Stimulated activated CD4-positive, alpha-beta T cell treated with anti-CD3 and anti-CD28 coated beads, TNF-alpha, amount 100 ng/mL, for 4 hours (primary cell): Measurements from ENCODE around the gene ELL2.
"Not testable (repeated sequence)": the region's sequence is repeated elsewhere in the genome, so short reads cannot be mapped to it uniquely, and the experiment has no call there.

Source experiments
- DNase-seq, 3 experiments: peaks; one replicate each; pipeline ENCODE4 v3.0.0-alpha.2; 2020; ENCODE audit warnings: low read depth in 3 of 3

ELL2 gene

GRCh38 chr5:95880081-95880926 is 81.3 kb downstream of the ELL2 start:
- no peak for DNase-seq

- DNase-seq: no peak
Measured at GRCh38 chr5:95879661-95880060, 82.0 kb downstream of the ELL2 start.

DNA sequence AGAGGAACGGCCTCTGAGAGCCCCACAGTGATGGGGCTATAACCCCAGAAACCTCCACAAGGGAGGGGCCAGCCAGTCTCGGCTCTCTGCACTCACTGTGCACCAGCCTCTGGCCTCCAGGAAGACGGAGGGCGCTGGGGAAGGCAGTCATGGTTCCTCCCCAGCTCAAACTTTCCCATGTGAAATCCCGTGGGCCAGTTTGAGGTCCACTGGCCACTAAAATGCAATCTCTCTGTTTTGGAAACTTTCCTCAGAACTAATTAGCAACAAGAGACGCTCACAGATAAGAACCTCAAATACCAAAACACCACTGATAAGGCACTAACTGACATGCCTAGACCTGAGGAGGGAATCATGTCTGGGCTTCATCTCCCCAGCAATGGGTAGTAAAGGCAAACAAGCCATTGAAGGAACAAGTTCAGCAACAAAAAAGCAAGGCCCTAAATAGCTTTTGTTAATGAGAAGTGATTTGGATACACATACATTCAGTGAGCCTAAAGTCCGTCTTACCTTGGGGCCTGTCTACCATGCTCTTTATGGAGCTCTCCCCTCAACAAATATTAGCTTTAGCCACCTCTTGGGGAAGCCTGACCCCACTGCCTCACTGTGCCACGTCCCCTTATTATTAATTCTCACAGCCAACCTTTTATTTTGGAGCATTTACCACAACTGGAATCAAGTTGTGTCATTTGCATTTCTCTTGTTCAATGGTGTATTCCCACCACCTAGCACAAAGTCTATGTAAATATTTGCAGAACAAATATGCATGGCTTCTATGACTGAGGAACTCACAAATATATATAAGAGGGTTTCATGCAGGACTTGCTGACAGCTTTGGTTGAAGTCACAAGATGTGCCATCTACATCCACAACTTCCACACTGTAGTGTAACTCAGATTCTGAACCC is 83.0 kb downstream of the ELL2 start:
- DNase-seq: no peak

GRCh38 chr5:95876782-95877181 is 84.9 kb downstream of the ELL2 start:
- no peak for DNase-seq

- no peak for DNase-seq
Measured at GRCh38 chr5:95874246-95874645, 87.4 kb downstream of the ELL2 start.

DNA sequence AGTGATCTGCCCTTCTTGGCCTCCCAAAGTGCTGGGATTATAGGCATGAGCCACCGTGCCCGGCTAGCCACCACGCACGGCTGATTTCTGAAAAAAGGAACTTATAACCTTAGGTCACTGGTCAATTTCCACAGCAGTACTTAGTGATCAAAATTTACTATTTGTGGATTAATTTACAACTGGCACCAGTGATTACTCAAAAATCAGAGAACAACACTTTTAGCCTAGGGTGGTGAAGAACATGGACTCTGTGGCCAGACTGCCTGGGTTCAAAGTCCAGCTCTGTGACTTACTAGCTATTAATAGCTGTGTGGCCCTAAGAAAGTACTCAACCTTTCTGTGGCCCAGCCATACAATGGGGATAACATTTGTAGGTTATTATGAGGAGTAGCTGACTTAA is 88.3 kb downstream of the ELL2 start:
- DNase-seq: no peak

- DNase-seq: no peak
Measured at GRCh38 chr5:95872346-95873268, 89.0 kb downstream of the ELL2 start.

GRCh38 chr5:95871146-95871806 is 90.4 kb downstream of the ELL2 start:
- DNase-seq: no peak

GRCh38 chr5:95870105-95870672 is 91.5 kb downstream of the ELL2 start:
- DNase-seq: peak in 2 of 3 experiments; percentile 15 to 25

DNA sequence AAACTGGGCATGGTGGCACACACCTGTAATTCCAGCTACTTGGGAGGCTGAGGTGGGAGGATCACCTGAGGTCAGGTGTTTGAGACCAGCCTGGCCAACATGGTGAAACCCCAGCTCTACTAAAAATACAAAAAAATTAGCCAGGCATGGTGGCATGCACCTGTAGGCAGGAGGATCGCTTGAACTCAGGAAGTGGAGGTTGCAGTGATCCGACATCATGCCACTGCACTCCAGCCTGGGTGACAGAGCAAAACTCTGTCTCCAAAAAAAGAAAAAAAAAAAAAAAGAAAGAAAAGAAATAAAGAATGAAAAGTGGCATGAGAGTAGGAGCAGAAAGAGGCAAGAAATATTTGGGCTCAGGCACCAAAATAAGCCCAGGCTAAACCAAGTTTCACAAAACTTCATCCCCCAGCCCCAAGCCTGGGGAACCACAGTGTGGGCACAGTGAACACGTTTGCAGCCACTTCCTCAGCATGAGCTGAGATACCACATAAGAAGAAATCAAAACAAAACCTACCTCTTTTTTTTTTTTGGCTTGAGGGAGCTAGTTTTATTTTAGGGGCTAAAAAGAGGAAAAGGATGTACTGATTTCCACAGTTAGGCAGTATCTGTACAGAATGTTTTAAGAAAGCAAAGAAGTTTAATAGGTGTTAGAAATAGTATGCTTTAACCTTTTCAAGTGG is 92.3 kb downstream of the ELL2 start:
- DNase-seq: not testable (repeated sequence)

DNA sequence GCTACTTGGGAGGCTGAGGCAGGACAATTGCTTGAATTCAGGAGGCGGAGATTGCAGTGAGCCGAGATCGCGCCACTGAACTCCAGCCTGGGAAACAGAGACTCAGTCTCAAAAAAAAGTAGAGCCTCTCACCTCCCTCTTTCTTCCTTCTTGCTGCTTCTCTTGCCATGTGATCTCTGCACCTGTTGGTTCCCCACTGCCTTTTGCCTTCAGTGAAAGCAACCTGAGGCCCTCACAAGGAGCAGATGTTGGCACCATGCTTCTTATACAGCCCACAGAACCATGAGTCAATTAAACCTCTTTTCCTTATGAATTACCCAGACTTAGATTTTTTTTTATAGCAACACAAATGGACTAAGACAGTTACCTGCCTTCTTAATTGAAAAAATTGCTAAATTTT is 93.5 kb downstream of the ELL2 start:
- DNase-seq: no peak

DNA sequence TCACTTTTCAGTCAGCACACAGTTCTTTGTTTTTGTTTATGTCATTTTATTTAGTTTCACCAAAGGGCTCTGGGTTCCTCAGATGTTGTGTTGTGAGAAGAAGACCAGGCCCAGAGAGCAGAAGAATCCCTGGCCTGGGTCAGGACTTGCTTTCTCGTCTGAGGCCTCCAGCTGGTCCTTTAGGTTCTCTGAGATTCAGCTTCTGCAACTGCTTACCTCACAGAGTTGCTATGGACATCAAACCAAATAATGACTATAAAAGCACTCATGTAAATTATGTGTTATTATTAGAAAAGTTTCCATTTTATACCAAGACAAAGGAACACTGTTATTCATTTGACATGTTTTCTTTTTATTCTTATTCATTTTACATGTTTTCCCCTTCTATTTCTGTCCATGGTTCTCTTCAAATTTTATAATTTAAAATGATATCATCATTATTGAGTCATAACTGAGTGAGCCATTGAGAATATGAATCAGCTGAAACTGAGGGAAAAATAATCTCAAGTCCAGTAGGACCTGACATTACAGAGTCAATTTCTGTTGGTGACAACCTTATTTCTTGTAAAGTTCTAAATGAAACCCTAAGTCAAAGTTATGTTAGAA is 95.1 kb downstream of the ELL2 start:
- no peak for DNase-seq

- DNase-seq: no peak
Measured at GRCh38 chr5:95864944-95865504, 96.6 kb downstream of the ELL2 start.

DNA sequence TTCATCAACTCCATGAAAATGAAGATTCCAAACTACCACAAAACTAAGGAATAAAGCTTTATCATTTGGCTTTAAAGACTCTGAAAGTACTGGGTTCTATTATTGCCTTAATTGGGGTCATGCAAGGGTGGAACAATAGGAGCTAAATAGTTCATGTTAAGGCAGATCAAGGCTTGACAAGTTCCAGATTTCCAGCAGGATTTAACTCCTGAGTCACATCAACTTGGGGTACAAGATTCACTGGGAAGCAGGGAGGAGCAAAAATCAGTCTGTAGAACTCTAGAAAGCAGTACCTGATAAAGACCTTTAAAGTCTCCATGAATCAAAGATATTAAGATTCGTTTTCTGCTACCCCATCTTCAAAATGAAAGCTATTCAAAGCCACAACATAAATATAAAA is 97.2 kb downstream of the ELL2 start:
- no peak for DNase-seq

DNA sequence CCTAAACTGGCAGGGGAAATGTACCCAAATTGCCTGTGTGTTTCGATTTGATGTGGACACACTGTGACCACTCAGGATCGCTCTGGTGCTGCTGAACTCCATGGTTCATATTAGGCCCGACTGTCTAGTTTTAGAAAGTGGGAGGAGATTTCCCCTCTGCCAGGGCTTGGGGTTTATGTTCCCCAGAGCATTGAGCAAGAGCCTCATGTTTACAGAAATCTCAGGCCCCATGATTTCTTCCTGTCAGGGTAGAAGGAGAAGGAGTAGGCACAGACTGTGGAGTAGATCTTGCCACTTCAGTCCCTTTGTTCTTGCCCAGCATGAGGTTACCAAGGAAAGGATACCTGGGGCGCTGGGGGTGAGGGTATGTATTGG is 98.3 kb downstream of the ELL2 start:
- DNase-seq: no peak

GRCh38 chr5:95862671-95863382 is 98.8 kb downstream of the ELL2 start:
- no peak for DNase-seq

GRCh38 chr5:95861864-95862561 is 99.6 kb downstream of the ELL2 start:
- DNase-seq: no peak

DNA sequence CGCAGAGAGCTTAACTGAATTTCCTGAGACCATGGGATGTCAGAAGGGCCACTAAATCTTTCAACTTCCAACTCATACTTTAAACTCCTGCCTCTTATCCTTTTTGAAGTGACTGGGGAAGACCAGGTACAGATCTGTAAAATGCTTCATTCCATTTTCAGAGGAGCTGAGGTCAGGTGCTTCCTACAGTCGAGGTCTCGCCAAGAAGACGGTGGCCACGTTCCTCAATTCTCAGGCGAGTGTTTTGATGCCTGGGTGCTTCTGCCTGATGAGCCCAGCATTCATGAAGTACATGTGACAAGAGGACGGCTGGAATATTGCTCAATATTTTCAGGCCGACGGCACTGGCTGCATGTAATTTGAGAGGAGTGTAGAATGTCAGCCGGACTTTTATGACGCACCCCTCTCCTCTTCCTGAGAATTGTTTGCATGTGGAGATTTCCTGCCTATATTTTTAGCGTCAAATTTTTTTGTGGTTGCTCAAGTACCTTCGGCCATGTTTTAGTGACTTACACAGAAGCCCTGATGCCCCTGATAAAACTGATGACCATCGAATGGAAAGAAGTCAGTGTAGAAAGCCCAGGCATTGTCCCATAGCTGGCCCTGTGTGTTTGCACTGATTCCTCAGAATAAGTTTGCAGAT is 100.3 kb downstream of the ELL2 start:
- no peak for DNase-seq
